ENCODE data around the gene PRPF18.
"Not testable (repeated sequence)": the region's sequence is repeated elsewhere in the genome, so short reads cannot be mapped to it uniquely, and the experiment has no call there.

Gene PRPF18, protein sequence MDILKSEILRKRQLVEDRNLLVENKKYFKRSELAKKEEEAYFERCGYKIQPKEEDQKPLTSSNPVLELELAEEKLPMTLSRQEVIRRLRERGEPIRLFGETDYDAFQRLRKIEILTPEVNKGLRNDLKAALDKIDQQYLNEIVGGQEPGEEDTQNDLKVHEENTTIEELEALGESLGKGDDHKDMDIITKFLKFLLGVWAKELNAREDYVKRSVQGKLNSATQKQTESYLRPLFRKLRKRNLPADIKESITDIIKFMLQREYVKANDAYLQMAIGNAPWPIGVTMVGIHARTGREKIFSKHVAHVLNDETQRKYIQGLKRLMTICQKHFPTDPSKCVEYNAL

DNA sequence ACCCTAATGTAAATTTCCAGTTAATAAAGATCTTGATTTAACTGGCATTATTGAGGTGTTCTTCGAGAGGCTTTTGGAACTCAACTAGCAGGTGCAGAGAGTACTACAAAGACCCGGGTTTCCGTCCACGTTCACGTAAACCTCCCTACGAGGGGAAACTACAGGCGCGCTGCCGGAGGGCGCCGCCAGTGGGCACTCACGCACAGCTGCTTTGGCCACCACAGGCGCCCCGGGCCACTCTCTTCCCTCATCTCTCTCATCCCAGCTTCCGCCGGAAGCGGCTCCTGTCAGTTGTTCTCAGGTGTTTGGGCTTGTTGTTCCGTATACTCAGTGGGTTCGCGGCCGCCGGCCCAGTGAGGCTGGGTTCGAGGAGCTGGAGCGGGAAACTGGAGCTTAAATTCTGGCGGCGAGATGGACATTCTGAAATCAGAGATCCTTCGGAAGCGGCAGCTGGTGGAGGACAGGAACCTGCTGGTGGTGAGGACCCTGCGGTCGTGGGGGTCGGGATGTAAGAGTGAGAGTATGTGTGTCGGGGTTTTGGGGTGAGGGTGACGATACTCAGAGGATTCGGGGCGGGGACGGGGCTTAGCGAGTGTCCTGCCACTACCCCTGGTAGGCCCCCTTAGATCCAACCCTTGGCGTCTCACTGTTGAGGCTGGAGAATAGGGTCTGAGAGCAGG lies at the start of gene PRPF18:
PRPF18 (plus strand) TSS at position 290 of the 680 bp plus-strand sequence; CDS start at position 412, 122 bp downstream.
- peak; percentile 75 for DNase-seq

DNA sequence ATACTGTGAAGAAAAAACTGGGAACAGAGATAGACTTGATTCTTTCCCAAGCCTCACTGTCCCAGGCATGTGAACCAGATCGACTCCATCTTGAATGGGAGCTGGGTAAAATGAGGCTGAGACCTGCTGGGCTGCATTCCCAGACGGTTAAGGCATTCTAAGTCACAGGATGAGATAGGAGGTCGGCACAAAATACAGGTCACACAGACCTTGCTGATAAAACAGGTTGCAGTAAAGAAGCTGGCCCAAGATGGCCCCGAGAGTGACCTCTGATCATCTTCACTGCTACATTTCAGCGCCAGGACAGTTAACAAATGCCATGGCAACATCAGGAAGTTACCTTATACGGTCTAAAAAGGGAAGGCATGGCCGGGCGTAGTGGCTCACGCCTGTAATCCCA lies 48.8 kb upstream of the PRPF18 start:
- DNase-seq: not testable (repeated sequence)

DNA sequence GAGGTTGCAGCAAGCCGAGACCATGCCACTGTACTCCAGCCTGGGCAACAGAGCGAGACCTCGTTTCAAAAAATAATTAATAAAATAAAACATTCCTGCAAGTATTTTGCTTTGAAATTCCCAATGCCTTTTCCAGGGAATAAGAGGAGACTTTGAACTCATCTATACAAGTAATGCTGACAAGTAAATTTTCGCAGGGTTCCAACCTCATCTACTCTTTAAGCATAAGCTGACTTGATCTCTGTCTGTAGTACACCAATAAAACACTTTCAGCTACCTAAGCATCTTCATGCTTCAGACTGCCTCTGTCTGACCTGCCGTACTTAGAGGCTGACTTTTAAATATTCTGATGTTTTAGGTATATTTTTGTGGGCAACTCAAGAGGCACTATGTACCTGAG lies 44.2 kb upstream of the PRPF18 start:
- no peak for DNase-seq

DNA sequence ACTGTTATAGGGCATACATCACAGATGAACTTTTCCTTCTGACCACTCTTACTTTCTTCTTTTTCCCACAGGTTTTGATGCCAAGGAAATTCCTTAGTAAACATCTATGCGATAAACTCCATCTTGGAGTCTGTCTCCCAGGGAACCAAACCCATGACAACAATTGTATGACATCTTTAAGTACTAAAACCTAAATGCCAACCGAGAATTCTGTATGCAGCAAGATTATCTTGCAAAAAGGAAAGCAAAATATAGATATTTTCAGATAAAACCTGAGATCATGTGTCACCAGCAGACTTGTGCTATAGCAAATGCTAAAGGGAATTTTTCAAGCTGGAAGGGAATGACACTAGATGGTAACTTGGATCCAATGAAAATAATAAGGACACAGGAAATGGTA lies 36.0 kb upstream of the PRPF18 start:
- DNase-seq: no peak

DNA sequence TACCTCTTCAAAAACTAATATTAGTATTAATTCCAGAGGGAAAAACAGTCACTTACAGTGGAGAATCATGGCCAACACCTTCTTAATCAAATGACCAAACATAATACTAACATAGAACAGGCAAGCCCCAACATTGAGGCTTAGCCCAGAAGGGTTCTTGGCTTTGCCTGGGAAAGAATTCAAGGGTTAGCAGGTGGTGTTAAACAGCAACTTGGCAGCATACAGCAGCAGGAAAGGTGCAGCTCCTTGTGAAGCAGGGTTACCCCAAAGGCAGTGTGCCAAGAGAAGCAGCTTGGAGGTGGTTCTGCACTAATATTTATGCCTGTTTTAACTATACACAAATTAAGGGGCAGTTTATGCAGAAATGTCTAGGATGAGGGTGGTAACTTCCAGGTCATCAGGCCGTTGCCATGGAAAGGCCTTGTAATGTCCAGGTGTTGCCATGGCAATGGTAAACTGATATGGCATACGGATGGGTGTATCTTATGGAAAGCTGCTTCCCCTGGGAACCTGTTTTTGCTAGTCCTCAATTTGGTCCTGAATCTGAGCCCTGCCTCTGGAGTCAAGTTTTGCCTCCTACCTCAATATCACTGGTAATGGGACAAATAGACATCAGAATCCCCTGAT lies 30.8 kb upstream of the PRPF18 start:
- peak; percentile 34 for DNase-seq

DNA sequence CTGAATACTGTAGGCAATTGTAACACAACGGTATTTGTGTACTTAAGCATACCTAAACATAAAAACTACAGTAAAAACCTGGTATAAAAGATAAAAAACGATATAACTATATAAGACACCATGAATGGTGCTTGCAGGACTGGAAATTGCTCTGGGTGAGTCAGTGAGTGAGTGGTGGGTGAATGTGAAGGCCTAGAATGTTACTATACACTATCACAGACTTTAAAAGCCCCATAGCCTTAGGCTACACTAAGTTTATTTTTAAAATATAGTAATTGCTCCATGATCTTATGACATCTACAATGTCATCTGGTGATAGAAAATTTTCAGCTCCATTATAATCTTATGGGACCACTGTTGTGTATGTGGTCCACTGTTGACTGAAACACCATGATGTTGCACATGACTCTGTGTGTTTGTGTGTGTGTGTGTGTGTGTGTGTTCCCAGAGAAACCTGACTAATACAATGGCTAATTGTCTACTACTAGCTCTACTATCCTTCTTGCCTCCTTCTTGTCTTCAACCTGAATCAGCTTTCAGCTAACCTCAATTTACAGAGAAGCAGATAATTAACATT lies 27.6 kb upstream of the PRPF18 start:
- no peak for DNase-seq

DNA sequence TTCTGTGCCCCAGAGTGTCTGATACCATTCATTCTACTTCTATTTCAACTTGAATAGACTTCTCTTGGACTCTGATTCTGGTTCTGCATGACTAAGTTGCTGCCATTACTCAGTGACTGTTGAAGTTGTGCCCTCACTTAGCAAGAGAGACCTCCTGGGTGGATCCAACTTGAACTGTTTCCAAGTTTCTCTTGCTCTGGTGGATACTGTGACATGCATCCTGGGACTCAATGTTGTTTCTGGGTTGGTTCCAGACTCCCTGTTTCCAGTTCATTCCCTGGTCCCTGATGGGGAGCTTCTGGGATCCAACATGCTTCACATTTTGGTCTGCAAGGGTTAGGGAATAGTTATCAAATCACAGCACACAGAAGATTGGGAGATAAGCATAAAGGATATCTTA lies 26.2 kb upstream of the PRPF18 start:
- DNase-seq: no peak

DNA sequence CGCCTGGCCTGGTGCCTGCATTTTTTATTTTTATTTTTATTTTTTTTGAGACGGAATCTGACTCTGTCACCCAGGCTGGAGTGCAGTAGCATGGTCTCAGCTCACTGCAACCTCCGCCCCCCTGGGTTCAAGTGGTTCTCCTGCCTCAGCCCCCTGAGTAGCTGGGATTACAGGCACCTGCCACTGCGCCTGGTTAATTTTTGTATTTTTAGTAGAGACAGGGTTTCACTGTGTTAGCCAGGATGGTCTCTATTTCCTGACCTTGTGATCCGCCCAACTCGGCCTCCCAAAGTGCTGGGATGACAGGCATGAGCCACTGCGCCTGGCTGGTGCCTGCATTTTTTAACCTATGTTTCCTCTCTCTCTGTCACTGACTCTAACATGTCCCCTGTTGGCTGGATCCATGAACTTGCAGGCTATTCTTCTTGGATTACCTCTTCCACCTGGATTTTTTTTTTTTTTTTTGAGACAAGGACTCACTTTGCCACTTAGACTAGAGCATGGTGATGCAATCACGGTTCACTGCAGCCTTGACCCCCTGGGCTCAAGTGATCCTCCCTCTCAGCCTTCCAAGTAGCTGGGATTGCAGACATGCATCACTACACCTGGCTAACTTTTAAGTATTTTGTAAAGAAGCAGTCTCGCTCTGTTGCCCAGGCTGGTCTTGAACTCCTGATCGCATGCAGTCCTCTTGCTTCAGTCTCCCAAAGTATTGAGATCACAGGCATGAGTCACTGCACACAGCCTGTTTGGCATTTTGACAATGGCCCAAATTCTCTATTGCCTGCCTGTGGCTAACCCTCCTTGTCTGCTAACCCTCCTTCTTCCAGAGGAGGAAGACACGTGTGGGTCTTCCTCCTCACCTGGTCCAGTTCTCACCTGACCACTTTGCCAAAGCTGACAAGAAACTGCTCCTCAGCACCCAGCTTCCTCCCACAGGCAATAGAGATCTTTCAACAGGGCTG lies 23.0 kb upstream of the PRPF18 start:
- no peak for DNase-seq

DNA sequence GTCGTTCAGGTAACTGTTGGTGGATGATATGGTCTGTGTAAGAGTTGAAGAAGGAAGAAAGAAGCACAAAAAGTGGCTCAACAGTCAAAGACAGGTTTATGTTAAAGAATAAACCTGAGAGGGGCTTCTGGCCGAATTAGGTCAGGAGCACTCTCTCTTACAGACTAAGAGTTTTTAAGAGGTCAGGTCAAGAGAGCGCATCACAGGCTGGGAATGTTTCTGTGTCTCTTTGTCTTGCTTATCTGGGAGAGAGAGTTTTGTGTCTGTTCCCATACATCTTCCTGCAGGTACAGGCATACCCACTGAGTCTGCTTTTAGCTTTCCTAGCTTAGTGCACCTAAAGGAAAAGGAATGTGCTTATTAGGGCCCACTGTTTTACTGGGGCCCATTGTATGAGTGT lies 22.2 kb upstream of the PRPF18 start:
- DNase-seq: no peak

DNA sequence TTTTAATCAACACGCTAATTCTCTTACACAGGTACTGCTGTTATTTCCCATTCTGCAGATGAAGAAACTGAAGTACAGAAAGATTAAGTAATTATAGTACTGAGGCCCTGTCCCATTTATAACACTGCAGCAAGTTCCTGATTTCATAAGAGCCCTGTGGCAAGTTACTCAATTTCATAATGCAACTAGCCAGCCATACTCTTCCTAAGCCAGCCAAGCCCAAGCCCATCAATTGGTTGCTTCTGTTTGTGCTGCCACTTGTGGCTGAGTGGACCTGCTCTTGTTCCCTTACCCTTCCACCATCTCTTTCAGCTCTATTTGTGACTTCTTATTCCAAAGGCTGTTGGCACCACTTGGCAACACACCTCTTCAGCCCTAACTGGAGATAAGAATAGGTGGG lies 19.7 kb upstream of the PRPF18 start:
- DNase-seq: no peak

DNA sequence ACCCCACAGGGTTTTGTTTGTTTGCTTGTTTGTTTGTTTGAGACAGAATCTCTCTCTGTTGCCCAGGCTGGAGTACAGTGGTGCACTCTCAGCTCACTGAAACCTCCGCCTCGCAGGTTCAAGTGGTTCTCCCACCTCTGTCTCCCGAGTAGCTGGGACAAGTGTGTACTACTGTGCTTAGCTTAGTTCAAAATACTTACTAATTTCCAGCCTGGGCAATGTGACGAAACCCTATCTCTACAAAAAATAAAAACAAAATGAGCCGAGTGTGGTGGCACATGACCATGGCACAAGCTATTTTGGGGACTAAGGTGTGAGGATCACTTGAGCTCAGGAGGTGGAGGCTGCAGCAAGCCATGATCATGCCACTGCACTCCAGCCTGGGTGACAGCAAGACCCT lies 15.2 kb upstream of the PRPF18 start:
- no peak for DNase-seq

DNA sequence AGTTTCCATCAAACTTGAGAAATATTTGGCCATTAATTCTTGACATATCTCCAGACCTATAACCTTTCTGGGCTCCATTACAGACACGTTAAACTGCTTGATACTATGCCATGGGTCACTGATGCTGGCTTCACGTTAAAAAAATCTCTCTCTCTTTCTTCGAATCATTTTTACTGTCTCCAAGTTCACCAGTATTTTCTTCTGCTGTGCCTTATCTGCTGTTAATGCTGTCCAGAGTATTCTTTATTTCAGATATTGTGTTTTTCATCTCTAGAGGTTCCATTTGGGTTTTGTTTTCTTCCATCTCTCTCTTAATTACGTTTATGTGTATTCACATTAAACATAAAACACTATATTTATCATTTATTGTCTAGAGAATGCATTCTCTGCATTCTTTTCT lies 12.8 kb upstream of the PRPF18 start:
- no peak for DNase-seq

DNA sequence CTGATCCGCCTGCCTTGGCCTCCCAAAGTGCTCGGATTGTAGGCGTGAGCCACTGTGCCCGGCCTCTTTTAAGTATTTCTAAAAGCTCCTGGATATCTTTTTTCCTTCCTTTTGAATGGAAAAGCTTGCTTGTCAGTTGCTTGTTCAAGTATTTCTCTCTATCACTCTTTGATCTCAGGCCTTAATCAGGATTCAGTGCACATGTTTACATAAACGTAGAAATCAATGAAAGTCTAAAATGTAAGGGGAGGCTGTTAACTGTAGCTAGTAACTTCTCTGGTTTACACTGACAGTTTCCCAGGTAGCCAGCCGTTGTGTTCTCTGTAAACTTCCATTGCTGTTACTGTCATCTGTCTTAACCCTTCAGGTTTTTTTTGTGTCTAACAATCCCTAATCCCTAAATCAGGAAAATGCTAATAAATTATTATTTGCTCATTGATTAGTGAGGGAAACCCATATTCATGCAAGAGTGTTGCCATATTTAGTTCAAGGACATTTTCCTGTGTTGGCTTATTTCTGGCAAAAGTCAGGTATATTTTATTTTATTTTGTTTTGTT lies 1.5 kb upstream of the PRPF18 start:
- no peak for DNase-seq

DNA sequence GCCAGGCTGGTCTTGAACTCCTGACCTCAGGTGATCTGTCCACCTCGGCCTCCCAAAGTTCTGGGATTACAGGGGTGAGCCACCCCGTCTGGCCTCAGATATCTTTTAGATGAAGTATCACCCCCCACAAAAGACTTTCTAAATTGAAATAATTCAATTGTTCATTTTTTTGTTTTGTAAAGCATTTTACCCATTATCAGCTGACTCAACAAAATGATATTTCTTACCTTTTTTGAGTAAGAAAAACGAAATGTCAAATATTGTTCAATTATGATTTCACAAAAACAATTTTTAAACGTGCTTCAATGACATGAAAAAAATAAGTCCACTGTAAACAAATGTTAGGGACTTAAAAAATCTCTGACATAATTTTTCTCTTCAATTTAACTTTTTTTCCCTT lies 822 bp upstream of the PRPF18 start:
- no peak for DNase-seq

DNA sequence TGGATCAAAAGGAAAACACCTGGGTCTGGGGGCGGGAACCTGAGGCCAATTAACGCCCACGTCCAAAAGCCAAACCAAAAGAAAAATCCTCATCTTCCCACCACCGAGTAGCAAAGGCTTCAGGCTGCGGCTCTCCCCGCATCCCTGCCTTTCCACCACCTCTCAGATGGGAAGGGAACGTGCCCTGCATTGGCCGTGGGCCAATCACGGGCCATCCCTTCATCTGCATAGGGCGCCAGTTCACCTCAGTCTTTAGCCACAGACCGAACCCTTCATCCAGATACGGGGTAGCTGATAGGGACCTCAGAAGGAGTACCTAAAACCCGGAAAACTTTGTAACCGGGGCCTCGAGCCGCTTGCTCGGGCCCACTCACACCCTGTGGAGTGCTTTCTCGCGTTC lies 626 bp downstream of the PRPF18 start:
- no peak for DNase-seq

DNA sequence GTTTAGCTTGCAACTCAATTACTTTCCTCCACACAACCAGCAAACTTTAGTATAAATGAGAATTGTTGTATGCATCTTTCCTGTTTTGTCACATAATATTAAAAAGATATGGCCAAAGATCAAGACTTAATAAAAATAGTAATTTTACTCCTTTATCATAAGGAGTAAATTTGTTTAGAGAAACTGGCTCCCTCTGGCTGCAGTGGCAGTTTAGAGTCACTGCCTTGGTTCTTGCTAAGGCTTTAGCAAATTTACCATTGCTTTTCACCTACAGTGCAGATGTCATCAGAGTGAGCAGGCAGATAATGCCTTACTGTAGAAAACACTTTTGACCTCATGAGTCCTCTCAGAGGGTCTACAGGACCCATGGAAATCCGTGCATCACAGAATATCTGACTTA lies 2.6 kb downstream of the PRPF18 start:
- no peak for DNase-seq

DNA sequence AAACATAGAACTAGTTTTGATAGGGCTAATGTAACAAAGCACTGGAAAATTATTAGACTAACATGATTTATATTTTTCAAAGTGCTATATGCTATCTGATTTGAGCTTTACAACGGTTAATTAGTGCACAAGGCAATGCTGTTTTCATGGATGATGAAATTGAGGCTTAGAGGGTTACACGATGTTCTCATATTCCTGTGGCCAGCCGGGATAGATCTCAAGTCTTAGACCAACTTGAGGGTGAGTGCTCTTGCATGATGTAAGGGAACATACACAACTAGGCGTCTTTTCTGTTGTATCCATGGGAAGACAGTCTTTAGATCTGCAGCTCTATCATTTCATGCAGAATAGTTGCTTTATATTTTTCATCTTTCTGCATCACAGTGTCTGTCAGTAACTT lies 4.1 kb downstream of the PRPF18 start:
- DNase-seq: no peak

DNA sequence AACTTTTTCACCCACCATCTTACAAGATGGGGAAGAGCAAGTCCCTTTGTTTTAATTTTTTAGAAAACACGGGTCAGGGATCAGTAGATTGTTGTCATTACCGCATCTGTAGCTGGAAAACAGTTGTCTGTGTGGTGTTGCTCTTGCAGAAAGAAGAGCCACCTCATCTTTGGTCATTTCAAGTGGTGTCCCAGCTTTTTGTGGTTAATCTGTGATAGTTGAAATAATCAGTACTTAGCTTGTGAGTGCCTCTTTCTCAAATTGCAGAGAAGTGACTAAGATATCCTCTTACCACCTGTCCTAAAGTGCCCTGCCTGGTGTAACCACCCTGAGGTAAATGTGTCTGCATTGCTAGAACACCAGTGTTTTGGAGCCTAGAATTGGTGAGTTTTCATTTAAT lies 5.5 kb downstream of the PRPF18 start:
- DNase-seq: no peak

DNA sequence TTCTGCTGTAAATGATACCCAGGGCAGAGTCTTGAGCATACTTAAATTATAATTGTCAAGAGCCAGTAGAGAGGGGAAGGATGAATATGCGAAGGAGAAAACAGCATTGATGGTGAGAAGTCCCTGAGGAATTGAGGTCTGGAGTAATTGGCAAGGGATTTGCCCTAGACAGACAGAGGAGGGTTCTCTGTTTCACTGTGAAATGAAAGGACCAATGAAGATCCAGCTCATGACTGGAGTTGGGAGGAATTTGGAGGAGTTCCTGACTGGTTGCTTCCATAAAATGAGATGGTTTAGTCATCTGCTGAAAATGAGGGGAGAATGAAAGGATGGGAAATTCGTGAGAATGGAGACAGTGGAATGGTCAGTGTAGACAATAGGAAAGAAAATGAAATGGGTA lies 6.8 kb downstream of the PRPF18 start:
- DNase-seq: no peak

DNA sequence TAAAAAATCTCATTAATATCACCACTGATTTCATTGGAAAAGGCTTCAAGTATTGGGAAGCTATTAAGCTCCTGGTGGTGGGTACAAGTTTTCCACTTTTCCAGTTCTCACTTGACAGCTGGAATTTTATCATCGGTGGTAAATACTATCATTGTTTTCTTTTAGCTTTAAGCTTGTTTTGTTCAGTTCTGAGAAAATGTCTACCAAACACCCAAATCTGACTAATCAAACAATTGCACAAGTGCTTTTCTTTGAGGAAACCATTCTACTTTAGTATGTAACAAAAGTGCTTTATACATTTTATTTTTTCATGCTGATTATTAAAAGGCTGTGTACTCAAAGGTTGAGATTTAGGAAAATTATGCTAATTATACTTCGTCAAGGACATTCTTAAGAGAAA lies 7.9 kb downstream of the PRPF18 start:
- no peak for DNase-seq

DNA sequence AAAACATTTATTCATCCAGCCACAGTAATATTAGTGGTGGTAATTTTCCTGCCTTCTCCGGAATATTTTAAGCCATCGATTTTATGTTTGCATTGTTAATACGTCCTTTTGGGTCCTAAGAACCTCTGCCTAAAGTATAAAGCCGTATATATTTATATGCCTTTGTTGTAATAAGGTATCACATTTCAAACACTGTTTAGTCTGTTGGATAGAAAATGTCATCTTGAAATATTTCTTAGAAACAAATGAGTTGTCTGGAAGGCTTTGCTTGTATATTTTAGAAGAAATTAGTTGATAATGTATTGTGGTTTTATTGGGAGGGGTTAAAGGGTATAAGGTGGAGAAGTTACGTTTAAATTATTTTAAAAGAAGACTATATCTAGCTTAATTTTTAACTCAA lies 11.1 kb downstream of the PRPF18 start:
- no peak for DNase-seq

DNA sequence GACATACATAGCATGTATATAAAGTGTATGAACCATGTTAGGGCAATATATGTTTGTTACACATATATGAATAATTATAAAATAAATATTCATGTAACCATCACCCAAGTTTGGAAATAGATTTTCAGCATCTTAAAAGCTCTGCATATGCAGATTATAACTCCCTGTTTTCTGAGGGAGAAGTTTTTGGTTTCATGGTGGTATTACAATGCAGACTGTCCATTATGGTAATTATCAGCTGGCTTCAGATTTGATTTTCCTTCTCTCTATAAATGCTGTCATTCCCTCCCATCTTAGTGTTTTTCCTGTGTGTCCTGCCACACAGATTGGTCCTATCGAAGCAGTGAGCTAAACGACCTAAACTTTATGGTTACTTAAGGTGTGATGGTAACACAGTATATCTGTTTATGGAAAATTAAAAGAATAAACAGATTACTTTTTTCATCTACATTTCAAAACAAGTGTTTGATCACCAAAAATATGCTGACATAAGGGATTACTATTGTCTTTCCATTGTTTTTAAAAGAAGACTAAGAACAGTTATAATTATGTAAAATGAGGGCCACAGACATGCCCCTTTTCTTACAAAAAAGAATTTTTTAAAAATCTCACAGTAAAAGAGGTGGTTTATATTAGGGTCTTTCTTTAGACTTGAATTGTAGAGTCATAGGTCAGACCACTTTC lies 17.7 kb downstream of the PRPF18 start:
- DNase-seq: no peak
